ENCODE data around the gene FAM174C.

FAM174C gene

GRCh38 chr19:1275260-1275975, at the start of gene FAM174C:
Gene FAM174C, plus strand, starts transcription at chr19:1275530. Its CDS starts 20 bp downstream, at chr19:1275550.
- DNase-seq: peak; percentile 26 to 97 (median 92)

- DNase-seq: no peak
Measured at GRCh38 chr19:1226227-1226518, 49.2 kb upstream of the FAM174C start.

GRCh38 chr19:1226522-1227303, 48.6 kb upstream of the FAM174C start:
- no peak for DNase-seq

DNA sequence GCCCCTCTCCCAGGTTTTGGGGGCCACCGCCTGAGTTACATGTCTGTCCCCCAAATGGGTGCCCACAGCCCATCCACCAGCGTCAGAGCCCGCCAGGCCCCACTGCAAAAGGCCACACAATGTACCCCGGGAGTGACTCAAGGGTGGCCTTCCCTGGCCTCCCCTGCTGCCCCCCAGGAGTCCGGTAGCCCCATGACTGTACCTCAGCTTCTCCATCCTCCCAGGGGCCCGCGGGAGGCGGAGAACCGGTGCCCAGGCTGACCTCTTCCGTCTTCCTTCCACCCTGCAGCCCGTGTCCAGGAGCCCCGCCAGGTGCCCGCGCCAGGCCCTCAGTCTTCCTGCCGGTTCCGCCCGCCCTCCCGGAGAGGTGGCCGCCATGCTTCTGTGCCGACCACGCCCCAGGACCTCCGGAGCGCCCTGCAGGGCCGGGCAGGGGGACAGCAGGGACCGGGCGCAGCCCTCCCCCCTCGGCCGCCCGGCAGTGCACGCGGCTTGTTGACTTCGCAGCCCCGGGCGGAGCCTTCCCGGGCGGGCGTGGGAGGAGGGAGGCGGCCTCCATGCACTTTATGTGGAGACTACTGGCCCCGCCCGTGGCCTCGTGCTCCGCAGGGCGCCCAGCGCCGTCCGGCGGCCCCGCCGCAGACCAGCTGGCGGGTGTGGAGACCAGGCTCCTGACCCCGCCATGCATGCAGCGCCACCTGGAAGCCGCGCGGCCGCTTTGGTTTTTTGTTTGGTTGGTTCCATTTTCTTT, 47.9 kb upstream of the FAM174C start:
- DNase-seq: peak in 1 of 56 donors; percentile 62

GRCh38 chr19:1228161-1228957, 47.0 kb upstream of the FAM174C start:
- no peak for DNase-seq

- DNase-seq: no peak
Measured at GRCh38 chr19:1229056-1229923, 46.0 kb upstream of the FAM174C start.

- no peak for DNase-seq
Measured at GRCh38 chr19:1229924-1230782, 45.2 kb upstream of the FAM174C start.

- no peak for DNase-seq
Measured at GRCh38 chr19:1230783-1231489, 44.4 kb upstream of the FAM174C start.

- DNase-seq: no peak
Measured at GRCh38 chr19:1231729-1232637, 43.3 kb upstream of the FAM174C start.

GRCh38 chr19:1232652-1233072, 42.7 kb upstream of the FAM174C start:
- no peak for DNase-seq

DNA sequence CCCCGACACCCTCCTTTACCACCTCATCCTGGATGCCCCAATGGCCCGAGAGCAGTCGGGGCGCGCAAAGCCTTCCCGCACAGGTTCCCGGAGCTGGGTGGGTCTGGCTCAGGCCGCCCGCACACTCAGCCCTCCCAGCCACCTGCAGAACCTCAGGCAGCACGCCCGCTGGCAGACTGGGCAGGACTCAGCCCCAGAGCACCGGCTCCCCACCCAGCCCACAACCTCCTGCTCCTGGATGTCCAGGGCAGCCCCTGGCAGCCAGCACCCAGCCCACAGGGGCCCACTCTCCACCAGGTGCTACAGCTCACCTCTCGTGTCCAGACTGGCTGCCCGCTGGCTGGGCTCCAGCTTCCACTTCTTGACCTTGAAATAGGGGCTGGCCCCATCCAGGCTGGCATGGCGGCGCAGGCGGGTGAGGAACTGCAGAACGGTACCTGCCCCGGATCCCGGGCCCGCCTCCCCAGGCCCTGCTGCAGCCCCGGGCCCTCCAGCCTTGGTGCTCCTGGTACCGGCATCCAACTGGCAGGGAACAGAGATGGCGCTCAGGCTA, 42.1 kb upstream of the FAM174C start:
- no peak for DNase-seq

- DNase-seq: no peak
Measured at GRCh38 chr19:1234051-1234954, 41.0 kb upstream of the FAM174C start.

GRCh38 chr19:1234955-1235380, 40.4 kb upstream of the FAM174C start:
- DNase-seq: no peak

DNA sequence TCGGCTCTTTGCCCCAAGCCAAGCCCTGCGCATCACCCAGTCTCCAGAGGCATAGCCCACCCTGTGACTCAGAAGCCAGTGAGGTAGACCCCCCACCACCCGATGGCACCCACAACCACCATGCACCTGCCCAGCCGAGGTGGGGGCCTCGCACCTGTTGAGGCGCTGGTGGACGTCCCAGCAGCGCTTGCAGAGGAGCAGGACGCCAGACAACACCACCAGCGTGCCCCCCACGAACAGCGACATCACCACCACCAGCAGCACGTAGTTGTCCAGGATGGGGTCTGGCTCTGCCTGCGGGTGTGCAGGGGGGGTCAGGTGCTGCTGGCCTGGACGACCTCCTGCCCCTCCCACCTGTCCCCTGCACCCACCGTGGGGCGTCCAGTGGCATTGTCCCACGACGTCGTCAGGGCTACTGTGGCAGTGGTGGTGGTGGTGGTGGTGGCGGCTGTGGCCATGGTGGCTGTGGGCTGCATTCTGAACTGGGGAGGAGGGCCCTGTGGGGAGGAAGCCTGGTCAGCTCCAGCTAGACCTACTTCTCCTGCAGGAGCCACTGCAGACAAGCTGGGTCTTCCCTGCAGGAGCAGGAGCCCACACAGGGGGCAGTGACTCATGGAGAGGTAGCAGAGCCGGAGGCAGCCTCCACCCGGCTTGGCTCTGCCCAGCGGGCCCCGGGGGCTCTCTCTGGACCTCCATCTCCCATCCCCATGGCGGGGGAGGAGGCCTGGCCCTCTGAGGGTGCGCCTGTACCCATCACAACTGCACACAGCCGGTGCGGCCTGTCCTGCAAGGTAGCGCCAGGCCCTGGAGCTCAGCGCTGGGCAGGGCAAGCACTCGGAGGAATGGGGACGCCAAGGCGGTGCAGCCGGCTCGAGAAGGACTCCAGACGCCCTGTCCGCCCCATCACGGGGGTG, 39.4 kb upstream of the FAM174C start:
- peak in 1 of 56 donors; percentile 37 for DNase-seq

DNA sequence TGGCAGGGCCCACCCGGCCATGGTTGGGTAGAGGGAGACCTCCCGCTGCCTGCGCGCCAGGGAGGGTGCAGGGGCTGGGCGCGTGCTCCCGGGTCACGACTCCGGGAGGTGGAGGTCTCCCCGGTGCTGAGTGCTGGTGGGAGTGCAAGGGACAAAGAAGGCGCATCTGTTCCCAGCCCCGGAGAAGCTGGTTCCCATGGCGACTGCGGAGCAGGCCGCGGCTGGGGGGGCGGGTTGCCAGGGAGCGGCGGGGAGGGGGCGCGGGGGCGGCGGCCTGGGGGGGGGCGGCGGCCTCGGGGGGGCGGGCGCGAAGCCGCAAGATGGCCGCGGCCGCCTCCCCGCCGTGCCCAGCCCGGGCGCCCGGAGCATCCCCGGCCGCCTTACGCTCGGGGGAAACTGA, 38.8 kb upstream of the FAM174C start:
- peak in 19 of 56 donors; percentile 18 to 51 (median 35) for DNase-seq

Data from amygdala (tissue), 56 donors.